Measurements from ENCODE around the gene RUFY4. TPM values are rescaled to one million over a fixed set of nuclear protein-coding genes. Genes with fewer than 3 reads are reported as not detected.
A peak's percentile ranks its signal among the peaks of the same experiment; 100 is the strongest.

The RUFY4 gene
- total RNA-seq, 1 donor from 2014 or later: not detected

- no peak for DNase-seq
- Histone ChIP-seq H3K36me3 (no peaks in the 10 kb centered on the region), H3K4me1 (no peaks in the 10 kb centered on the region), H3K4me3 (no peak overlapping the region), H3K9me3 (no peaks in the 10 kb centered on the region), H3K27me3 (ENCODE audit: low read depth) (no peaks in the 10 kb centered on the region), H3K27ac (no peak overlapping the region)
- ATAC-seq: peak in 1 of 2 donors; percentile 18
- TF ChIP-seq, protein P1, sequence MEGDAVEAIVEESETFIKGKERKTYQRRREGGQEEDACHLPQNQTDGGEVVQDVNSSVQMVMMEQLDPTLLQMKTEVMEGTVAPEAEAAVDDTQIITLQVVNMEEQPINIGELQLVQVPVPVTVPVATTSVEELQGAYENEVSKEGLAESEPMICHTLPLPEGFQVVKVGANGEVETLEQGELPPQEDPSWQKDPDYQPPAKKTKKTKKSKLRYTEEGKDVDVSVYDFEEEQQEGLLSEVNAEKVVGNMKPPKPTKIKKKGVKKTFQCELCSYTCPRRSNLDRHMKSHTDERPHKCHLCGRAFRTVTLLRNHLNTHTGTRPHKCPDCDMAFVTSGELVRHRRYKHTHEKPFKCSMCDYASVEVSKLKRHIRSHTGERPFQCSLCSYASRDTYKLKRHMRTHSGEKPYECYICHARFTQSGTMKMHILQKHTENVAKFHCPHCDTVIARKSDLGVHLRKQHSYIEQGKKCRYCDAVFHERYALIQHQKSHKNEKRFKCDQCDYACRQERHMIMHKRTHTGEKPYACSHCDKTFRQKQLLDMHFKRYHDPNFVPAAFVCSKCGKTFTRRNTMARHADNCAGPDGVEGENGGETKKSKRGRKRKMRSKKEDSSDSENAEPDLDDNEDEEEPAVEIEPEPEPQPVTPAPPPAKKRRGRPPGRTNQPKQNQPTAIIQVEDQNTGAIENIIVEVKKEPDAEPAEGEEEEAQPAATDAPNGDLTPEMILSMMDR (IDR thresholded peaks at IDR 0.05): no peak
- intact Hi-C loops (cut with DNase I): no loop called here
These were observed 11.2 kb downstream of the RUFY4 start for GRCh38 chr2:218079943-218080913.

GRCh38 chr2:218081063-218081462 is 12.0 kb downstream of the RUFY4 start:
- peak in 1 of 2 donors; percentile 9 for ATAC-seq

GRCh38 chr2:218081695-218082094 is 12.6 kb downstream of the RUFY4 start:
- Histone ChIP-seq H3K4me3 (no peak overlapping the region), H3K4me1 (no peaks in the 10 kb centered on the region), H3K9me3 (peaks cover 8% of the 10 kb centered on the region), H3K36me3 (no peaks in the 10 kb centered on the region), H3K27me3 (ENCODE audit: low read depth) (no peaks in the 10 kb centered on the region), H3K27ac (no peak overlapping the region)
- DNase-seq: no peak
- ATAC-seq: no peak
- intact Hi-C loops (cut with DNase I): no loop called here
- TF ChIP-seq, protein P1 (IDR thresholded peaks at IDR 0.05): no peak

More at GRCh38 chr2:218081063-218081462, 12.0 kb downstream of the RUFY4 start:
- H3K27ac ChIP-seq: no peak overlapping the region
- H3K4me1 ChIP-seq: no peaks in the 10 kb centered on the region
- intact Hi-C loops (cut with DNase I): no loop called here
- no peaks in the 10 kb centered on the region for H3K36me3 ChIP-seq
- TF ChIP-seq, protein P1 (IDR thresholded peaks at IDR 0.05): no peak
- no peaks in the 10 kb centered on the region for H3K27me3 ChIP-seq (ENCODE audit: low read depth)
- no peak overlapping the region for H3K4me3 ChIP-seq
- H3K9me3 ChIP-seq: peaks cover 2% of the 10 kb centered on the region
- DNase-seq: no peak

DNA sequence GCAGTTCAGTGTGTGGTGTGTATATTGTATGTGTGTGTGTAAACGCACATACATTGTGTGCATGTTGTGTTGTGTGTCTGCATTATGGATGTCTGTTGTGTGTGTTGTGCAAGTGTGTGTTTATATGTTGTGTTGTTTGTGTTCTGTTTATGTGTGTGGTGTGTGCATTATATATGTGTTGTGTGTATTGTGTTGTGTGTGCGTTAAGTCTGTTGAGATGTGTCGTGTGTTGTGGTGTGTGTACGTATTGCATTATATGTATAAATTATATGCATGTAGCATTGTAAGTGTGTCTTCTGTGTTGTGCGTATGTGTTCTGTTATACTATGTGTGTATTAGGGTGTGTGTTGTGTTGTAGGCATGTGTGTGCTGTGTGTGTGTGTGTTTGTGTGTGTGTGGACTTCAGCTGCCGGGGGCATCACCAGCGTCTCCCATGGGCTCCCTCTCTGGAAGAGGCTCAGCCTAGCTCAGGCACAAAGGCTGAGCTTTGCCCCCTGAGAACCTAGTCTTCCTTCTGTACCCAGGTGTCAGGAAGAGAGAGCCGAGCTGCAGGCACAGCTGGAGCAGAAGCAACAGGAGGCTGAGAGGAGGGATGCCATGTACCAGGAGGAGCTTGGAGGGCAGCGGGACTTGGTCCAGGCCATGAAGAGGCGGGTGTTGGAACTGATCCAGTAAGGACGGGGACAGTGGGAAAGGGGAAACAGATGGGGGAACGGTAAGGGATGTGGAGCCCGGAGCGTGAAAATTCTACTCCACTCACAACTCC is 13.7 kb downstream of the RUFY4 start:
- ATAC-seq: no peak
- H3K4me3 ChIP-seq: no peak overlapping the region
- TF ChIP-seq, protein P1 (IDR thresholded peaks at IDR 0.05): no peak

DNA sequence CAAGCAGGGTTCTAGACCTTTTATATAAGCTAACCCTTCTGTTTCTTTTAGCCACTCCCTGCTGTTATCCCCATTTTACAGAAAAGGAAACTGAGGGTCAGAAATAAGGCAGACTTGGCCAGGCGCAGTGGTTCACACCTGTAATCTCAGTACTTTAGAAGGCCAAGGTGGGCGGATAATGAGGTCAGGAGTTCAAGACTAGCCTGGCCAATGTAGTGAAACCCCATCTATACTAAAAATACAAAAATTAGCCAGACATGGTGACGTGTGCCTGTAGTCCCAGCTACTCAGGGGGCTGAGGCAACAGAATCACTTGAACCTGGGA is 14.3 kb downstream of the RUFY4 start:
- intact Hi-C loops (cut with DNase I): no loop called here
- Histone ChIP-seq H3K4me1 (no peaks in the 10 kb centered on the region), H3K27ac (no peak overlapping the region), H3K36me3 (no peaks in the 10 kb centered on the region), H3K27me3 (ENCODE audit: low read depth) (no peaks in the 10 kb centered on the region), H3K4me3 (no peak overlapping the region), H3K9me3 (peaks cover 14% of the 10 kb centered on the region)
- TF ChIP-seq, protein P1 (IDR thresholded peaks at IDR 0.05): no peak
- DNase-seq (no peak), ATAC-seq (no peak)

More for the DNA sequence above, 13.7 kb downstream of the RUFY4 start:
- Histone ChIP-seq H3K27ac (no peak overlapping the region), H3K27me3 (ENCODE audit: low read depth) (no peaks in the 10 kb centered on the region), H3K9me3 (peaks cover 14% of the 10 kb centered on the region), H3K4me1 (no peaks in the 10 kb centered on the region), H3K36me3 (no peaks in the 10 kb centered on the region)
- no peak for DNase-seq
- intact Hi-C loops (cut with DNase I): no loop called here

Measured in lower lobe of right lung (tissue), 2 donors.